Inflammatory macrophage (primary cell): ENCODE results near the gene CHMP3.
"Not testable (repeated sequence)": the region's sequence is repeated elsewhere in the genome, so short reads cannot be mapped to it uniquely, and the experiment has no call there.

Source experiments
- DNase-seq, 2 donors: peaks; one replicate each; pipeline ENCODE4 v3.0.0-alpha.2; 2020 to 2022

The CHMP3 gene

DNA sequence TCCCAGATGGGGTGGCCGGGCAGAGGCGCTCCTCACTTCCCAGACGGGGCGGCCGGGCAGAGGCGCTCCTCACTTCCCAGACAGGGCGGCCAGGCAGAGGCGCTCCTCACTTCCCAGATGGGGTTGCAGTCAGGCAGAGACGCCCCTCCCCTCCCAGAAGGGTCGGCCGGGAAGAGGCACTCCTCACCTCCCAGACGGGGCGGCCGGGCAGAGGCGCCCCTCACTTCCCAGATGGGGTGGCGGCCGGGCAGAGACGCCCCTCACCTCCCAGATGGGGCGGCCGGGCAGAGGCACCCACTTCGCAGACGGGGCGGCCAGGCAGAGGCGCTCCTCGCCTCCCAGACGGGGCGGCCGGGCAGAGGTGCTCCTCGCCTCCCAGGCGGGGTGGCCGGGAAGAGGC is 13.8 kb downstream of the CHMP3 start:
- not testable (repeated sequence) for DNase-seq

DNA sequence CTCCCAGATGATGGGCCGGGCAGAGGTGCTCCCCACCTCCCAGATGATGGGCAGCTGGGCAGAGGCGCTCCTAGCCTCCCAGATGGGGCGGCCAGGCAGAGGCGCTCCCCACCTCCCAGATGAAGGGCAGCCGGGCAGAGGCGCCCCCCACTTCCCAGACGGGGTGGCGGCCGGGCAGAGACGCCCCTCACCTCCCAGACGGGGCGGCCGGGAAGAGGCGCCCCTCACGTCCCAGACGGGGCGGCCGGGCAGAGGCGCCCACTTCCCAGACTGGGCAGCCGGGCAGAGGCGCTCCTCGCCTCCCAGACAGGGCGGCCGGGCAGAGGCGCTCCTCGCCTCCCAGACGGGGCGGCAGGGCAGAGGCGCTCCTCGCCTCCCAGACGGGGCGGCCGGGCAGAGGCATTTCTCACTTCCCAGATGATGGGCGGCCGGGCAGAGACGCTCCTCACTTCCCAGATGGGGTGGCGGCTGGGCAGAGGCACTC is 14.3 kb downstream of the CHMP3 start:
- DNase-seq: not testable (repeated sequence)

DNA sequence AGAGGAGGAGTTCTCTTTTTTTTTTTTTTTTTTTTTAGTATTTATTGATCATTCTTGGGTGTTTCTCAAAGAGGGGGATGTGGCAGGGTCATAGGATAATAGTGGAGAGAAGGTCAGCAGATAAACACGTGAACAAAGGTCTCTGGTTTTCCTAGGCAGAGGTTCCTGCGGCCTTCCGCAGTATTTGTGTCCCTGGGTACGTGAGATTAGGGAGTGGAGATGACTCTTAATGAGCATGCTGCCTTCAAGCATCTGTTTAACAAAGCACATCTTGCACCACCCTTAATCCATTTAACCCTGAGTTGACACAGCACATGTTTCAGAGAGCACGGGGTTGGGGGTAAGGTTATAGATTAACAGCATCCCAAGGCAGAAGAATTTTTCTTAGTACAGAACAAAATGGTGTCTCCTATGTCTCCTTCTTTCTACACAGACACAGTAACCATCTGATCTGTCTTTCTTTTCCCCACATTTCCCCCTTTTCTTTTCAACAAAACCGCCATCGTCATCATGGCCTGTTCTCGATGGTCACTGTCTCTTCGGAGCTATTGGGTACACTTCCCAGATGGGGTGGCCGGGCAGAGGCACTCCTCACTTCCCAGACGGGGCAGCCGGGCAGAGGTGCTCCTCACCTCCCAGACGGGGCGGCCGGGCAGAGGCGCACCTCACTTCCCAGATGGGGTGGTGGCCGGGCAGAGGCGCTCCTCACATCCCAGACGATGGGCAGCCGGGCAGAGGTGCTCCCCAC is 14.9 kb downstream of the CHMP3 start:
- DNase-seq: not testable (repeated sequence)

DNA sequence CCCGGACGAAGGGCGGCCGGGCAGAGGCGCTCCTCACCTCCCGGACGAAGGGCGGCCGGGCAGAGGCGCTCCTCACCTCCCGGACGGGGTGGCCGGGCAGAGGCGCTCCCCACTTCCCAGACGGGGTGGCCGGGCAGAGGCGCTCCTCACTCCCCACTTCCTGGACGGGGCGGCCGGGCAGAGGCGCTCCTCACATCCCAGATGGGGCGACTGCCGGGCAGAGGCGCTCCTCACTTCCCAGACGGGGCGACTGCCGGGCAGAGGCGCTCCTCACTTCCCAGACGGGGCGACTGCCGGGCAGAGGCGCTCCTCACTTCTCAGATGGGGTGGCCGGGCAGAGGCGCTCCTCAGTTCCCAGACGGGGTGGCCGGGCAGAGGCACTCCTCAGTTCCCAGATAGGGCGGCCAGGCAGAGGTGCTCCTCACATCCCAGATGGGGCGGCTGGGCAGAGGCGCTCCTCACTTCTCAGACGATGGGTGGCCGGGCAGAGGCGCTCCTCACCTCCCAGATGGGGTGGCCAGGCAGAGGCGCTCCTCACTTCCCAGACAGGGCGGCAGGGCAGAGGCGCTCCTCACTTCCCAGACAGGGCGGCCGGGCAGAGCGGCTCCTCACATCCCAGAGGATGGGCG is 17.8 kb downstream of the CHMP3 start:
- not testable (repeated sequence) for DNase-seq

DNA sequence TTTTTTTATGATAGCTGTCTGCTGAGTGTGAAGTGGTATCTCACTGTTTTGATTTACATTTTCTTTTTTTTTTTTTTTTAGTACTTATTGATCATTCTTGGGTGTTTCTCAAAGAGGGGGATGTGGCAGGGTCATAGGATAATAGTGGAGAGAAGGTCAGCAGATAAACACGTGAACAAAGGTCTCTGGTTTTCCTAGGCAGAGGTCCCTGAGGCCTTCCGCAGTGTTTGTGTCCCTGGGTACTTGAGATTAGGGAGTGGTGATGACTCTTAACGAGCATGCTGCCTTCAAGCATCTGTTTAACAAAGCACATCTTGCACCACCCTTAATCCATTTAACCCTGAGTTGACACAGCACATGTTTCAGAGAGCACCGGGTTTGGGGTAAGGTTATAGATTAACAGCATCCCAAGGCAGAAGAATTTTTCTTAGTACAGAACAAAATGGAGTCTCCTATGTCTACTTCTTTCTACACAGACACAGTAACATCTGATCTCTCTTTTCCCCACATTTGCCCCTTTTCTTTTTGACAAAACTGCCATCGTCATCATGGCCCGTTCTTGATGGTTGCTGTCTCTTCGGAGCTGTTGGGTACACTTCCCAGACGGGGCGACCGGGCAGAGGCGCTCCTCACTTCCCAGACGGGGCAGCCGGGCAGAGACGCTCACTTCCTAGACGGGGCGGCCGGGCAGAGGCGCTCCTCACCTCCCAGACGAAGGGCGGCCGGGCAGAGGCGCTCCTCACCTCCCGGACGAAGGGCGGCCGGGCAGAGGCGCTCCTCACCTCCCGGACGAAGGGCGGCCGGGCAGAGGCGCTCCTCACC is 18.8 kb downstream of the CHMP3 start:
- DNase-seq: not testable (repeated sequence)

DNA sequence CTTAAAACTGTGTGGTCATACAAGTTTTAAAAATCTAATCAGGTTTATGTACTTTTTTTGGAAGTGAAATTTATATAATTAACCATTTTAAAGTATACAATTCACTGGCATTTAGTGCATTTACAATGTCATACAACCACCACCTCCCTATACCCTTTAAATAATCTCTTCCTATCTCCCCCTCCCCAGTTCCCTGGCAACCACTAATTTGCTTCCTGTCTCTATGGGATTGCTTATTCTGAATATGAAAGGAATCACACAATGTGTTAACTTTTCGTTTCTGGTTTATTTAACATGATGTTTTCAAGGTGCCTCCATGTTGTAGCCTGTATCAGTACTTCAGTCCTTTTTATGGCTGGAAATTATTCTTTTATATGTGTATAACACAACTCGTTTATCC is 19.4 kb downstream of the CHMP3 start:
- no peak for DNase-seq

DNA sequence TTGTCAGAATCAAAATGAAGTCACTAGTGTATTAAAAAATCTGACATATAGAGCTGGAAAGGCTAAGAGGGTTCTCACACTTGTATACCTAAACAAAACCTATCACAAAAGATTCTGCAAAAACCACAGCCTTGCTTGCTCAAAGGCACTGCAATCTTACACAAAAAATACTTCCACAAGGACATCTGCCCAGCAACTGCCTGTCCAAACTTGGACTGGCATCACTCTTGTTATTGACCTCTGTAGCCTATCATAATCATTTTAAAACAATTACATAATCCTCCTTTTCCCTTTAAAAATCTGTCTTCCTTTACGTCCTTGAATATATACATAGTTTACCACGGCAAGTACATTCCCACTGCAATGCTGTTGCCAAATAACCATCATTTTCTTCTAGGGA is 19.9 kb downstream of the CHMP3 start:
- DNase-seq: no peak

DNA sequence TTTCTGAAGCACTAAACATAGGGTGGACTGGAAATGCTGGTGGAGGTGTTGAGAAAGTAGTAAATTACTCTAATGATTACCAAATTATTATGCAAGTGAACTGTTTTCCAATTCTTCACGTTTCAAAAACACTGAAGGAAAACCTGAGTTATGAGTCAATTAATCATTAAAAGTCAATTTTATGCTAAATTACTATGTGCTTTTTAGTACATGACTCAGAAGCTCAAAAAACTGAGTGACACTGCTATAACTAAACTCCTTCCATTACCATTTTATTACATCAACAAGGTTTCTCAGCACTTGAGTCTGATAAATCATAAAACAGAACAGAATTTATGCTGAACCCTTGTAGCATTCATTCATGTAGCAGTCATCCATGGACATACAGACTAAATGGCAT is 20.4 kb downstream of the CHMP3 start:
- DNase-seq: no peak

DNA sequence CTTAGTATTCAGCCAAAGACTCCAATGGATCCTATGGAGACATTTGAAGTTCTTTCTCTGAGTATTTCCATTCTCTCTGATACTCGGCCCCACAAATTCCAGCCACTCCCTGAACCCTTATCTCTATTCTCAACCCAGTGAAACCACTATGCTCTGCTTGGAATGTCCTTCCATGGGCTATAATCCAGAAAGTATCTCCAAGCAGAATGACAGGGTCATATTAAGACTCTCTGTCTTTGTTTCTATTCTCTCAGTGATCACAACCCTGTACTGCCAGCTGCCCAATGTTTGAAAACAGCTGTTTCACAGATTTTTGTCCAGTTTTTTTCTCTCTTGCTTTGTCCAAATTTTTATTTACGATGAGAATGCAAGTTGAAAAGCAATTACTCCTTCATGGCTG is 21.9 kb downstream of the CHMP3 start:
- no peak for DNase-seq

GRCh38 chr2:86533589-86533988 is 29.7 kb downstream of the CHMP3 start:
- no peak for DNase-seq

DNA sequence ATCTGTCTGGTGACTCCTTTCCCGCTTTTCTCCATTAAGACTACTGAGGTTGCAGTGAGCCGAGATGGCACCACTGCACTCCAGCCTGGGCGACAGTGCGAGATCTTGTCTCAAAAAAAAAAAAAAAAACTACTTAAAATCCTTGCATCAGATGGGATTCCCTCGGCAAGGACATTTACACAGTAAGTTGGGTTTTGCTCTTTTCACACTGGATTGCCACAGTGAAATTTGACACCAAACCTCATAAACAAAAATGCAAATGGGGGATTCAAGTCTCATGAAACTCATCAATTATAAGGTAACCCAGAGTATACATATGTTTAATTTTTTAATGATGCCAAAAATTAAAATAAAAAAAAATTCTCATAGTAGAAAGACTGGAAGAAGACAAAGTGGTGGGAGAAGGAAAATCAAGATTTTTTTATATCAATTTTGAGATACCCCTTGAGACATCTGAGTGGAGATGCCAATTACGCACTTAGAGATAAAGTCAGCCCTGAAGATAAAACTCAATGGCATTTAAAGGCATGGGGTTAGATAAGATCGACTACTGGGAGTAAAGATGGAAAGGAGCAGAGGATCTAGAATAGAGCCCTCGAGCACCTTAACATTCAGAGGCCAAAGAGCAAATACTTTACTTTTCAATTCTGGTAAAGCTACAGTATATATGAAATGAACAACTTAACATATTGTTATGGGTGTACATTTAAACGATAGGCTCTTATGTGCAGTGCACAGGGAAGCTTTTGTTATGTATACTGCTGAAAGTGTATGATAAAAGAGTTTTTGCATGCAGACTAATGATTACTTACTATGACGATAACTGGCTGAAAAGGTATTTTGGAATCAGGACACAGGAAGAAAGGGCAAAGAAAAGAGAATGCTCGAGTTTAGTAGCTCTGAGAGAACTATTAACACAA is 37.6 kb downstream of the CHMP3 start:
- DNase-seq: no peak

GRCh38 chr2:86523491-86523890 is 39.8 kb downstream of the CHMP3 start:
- DNase-seq: no peak

DNA sequence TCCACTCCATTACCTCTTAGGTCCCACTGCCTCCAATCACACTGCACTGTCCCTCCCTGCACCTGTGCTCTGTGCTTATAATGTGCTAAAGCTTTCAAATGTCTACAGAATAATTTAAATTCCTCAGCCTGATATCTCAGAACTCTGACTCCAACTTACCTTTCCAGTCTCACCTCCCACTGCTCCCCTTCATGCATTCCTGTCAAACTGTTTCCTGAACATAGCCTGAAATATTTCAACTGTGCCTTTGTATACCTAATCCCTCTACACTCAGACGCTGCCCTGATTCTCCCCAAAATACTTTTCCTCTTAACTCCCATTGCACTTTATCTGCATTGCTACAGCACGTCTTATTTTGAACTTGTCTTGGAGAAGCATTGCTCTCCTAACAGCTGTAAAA is 40.5 kb downstream of the CHMP3 start:
- no peak for DNase-seq

DNA sequence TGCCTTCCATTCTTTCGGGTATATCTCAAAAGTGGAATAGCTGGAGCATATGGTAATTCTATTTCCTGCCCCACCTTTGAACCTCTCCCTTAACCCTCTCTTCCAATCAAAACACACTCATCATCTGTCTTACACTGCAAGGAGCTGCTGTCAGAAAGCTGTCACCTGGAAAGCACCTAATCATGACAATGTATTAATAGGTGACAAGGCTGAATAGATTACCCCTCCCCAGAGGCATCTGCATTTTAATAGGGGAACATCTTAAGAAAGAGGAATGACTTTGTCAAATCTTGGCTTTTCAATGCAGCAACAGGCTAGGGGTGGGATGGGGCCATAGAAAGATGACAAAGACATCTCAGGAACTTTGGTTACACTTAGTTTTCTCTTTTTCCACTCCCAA is 41.3 kb downstream of the CHMP3 start:
- DNase-seq: no peak

GRCh38 chr2:86520153-86520552 is 43.1 kb downstream of the CHMP3 start:
- no peak for DNase-seq

DNA sequence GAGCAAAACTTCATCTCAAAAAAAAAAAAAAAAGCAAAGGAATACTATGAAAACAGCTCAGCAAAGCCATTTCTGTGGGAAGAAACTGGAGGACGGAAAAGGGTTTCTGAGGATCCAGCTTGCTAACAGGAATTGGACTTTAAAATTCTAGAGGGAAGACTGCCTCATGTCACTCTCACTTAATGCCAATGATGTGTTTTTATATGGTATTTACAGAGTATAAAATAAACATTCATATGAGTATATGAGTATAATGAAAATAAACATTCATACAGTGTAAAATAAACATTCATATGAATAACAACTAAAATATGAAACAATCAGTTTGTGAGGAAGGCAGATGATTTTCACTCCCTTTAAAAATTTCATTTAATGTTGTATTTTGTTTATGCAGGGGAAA is 43.9 kb downstream of the CHMP3 start:
- DNase-seq: no peak

DNA sequence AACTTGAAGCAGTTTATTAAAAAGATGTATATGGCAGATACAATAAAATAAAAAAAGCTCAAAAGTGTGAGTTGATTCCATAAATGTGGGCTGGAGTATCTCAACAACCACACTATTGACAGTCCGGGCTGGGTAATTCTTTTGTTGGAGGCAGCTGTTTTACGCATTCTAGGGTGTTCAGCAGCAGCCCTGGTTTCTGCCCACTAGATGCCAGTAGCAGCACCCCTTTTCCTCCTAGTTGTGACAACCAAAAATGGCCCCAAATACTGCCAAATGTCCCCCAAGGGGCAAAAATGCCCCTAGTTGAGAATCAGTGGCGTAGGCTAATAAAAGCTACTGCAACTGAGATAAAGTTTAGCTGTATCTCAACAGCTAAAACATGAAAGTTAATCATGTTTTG is 44.8 kb downstream of the CHMP3 start:
- DNase-seq: peak in 1 of 2 donors; percentile 30

- DNase-seq: no peak
These were observed 49.1 kb downstream of the CHMP3 start for GRCh38 chr2:86513948-86514660.

DNA sequence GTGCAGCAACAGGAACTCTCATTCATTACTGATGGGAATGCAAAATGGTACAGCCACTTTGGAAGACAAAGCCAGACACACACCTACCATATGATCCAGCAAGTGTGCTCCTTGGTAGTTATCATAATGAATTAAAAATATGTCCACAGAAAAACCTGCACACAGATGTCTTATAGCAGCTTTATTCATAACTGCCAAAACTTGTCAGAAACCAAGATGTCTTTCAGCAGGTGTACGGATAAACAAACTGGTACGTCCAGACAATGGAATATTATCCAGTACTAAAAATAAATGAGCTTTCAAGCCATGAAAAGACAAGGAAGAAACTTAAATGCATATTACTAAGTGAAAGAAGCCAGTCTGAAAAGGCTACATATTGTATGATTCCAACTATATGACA is 50.4 kb downstream of the CHMP3 start:
- no peak for DNase-seq

GRCh38 chr2:86512034-86512433 is 51.2 kb downstream of the CHMP3 start:
- no peak for DNase-seq

DNA sequence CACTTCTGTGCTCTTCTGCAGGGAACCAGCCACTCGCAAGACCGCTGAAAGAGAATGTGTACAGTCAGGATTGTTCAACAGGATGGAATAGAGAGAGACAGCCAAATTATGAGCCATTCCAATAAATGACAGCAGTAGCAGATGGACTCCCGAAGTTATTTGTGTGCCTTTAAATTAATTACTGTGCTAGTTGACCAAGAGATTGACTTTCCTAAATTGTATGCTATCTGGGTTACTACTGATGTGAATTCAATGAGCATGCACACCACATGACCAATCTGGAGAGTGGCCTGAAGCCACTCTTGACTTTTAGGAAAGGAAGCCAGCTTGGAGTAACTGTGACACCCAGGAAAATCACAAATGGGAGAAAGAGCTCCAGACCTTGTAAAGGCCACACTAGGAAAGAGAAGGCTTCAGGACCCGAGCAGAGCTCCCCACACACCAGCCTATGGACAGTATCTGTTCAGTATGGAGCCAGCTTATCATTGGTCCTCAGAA is 52.8 kb downstream of the CHMP3 start:
- DNase-seq: no peak

GRCh38 chr2:86507600-86507999 is 55.6 kb downstream of the CHMP3 start:
- DNase-seq: no peak
